A673 (cell line): ENCODE data around the gene PTGES3L. TPM values are rescaled to one million over a fixed set of nuclear protein-coding genes. Genes with fewer than 3 reads are reported as not detected.

Source experiments
- BruUV-seq: library from RNA; stranded (reverse); fragments of 400-500 nt; replicated peaks from 2 replicates; lab custom pipeline; 2021; lab: Mats Ljungman, UMichigan
- CTCF ChIA-PET: fragments of 300-600 bp; sonication (Branson Sonifier 250); formaldehyde crosslinking; loops from one replicate; lab custom pipeline; 2022; ENCODE audit warnings: antibody characterized with exemption; lab: Charles Lee
- POLR2A ChIA-PET: fragments of 300-600 bp; sonication (Branson Sonifier 250); formaldehyde crosslinking; loops from one replicate; lab custom pipeline; 2022; ENCODE audit warnings: antibody characterized with exemption; ENCODE audit not compliant: low non-redundant PET; lab: Charles Lee
- DNase-seq: peaks from one replicate; pipeline ENCODE4 v3.0.0-alpha.2; 2015; ENCODE audit warnings: low spot score
- H3K27ac ChIP-seq: fragments of 200-600 bp; sonication (generic); 2 replicates; pipeline ENCODE4 v1.5.1; 2016; ENCODE audit warnings: mixed run types, low read depth, mild to moderate bottlenecking, mixed read lengths, antibody characterized with exemption, low read length; ENCODE audit not compliant: poor library complexity, severe bottlenecking
- H3K27me3 ChIP-seq: fragments of 200-600 bp; sonication (generic); replicated peaks from 2 replicates; pipeline ENCODE4 v1.6.1; 2017; ENCODE audit warnings: mixed run types, low read depth, mild to moderate bottlenecking, mixed read lengths, antibody characterized with exemption, low read length; ENCODE audit not compliant: insufficient read depth, poor library complexity
- H3K36me3 ChIP-seq: fragments of 200-600 bp; sonication (generic); 2 replicates; pipeline ENCODE4 v1.6.1; 2016; ENCODE audit warnings: mixed run types, mild to moderate bottlenecking, mixed read lengths, antibody characterized with exemption, low read length; ENCODE audit not compliant: insufficient read depth, poor library complexity, severe bottlenecking
- H3K4me1 ChIP-seq: fragments of 200-600 bp; sonication (generic); 2 replicates; pipeline ENCODE4 v1.6.1; 2017; ENCODE audit warnings: mixed run types, mild to moderate bottlenecking, mixed read lengths, antibody characterized with exemption, low read length; ENCODE audit not compliant: insufficient read depth, poor library complexity, severe bottlenecking
- H3K4me3 ChIP-seq: fragments of 200-600 bp; sonication (generic); 2 replicates; pipeline ENCODE4 v1.5.1; 2016; ENCODE audit warnings: low read depth, mixed run types, mild to moderate bottlenecking, mixed read lengths, low read length; ENCODE audit not compliant: poor library complexity, severe bottlenecking
- H3K9me3 ChIP-seq: fragments of 200-600 bp; sonication (generic); 2 replicates; pipeline ENCODE4 v1.6.1; 2016; ENCODE audit warnings: mixed run types, low read depth, mild to moderate bottlenecking, mixed read lengths, antibody characterized with exemption, low read length; ENCODE audit not compliant: poor library complexity, severe bottlenecking
- CTCF ChIP-seq: fragments of 300-800, 200-600 bp; sonication (generic); conservative IDR thresholded peaks from 2 replicates; pipeline ENCODE4 v1.5.1; 2017; ENCODE audit warnings: low read depth, mild to moderate bottlenecking, antibody characterized with exemption, low read length, moderate library complexity, mixed read lengths
- EZH2 ChIP-seq: fragments of 200-600 bp; sonication (generic); IDR thresholded peaks from 2 replicates; pipeline ENCODE4 v1.6.1; 2017; ENCODE audit warnings: borderline replicate concordance, low read depth, mild to moderate bottlenecking, mixed read lengths, antibody characterized with exemption, low read length; ENCODE audit not compliant: poor library complexity, severe bottlenecking
- intact Hi-C: fragments of 100-400 bp; cut with micrococcal nuclease; formaldehyde crosslinking; loops from one replicate; pipeline ENCODE4 v1.10.0; 2022; ENCODE audit not compliant: unreplicated experiment
- total RNA-seq: library from RNA; stranded (reverse); gene quantifications from 2 replicates; pipeline ENCODE4 v1.2.3, GENCODE V29; 2021

The PTGES3L gene
- total RNA-seq, 1 experiment from 2014 or later, result 0.64 TPM

- ChIA-PET POLR2A (no interaction called here), CTCF (no interaction called here)
- no peaks in the 10 kb centered on the region for H3K36me3 ChIP-seq
- no TSS peak for BruUV-seq
- no peaks in the 10 kb centered on the region for H3K4me1 ChIP-seq
- H3K27me3 ChIP-seq, result no peaks in the 10 kb centered on the region
- no peak overlapping the region for H3K4me3 ChIP-seq
- TF ChIP-seq CTCF, result no peak
- no peak for TF ChIP-seq EZH2
- intact Hi-C loops, result no loop called here
- no peak overlapping the region for H3K27ac ChIP-seq
- no peaks in the 10 kb centered on the region for H3K9me3 ChIP-seq
- DNase-seq, result no peak
Measured at GRCh38 chr17:43018932-43019331, 39.1 kb upstream of the PTGES3L start.

DNA sequence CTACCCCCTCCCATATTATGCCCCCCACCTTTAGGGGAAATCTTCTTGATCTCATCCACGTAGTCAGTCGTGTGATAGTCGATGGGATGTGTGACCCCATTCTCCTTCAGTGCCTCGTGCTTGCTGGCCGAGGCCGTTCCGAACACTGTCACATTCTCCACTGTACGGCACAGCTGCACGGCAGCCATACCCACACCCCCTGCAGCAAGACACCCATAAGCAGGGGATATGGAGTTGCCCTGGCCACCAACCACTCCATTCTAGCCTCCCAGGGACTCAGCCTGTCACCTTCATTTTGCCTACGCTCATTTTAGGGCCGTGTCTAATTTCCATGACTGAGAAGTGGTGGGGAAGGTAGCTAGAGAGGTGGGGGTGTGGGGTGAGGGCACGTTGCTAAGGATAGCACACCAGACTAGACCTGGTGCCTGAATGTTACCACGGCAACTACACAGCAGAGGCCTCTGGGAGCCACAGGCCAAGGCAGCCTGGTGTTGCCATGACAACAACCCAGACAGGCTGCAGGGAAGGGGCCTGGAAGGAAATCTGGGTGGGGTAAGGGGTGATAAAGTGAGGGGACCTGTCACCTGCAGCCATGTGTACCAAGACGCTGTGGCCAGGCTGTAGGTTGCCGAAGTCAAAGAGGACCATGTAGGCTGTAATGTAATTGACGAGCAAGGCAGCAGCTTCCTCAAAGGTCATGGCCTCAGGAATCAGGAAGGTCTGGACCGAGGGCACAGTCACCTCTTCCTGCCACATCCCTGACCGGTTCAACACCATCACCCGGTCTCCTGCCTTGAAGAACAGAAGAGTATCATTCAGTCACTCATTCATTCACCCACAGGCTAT is 38.4 kb upstream of the PTGES3L start:
- Histone ChIP-seq H3K27me3 (no peaks in the 10 kb centered on the region), H3K27ac (no peak overlapping the region), H3K36me3 (no peaks in the 10 kb centered on the region), H3K4me1 (no peaks in the 10 kb centered on the region), H3K9me3 (no peaks in the 10 kb centered on the region), H3K4me3 (no peak overlapping the region)
- no peak for DNase-seq
- TF ChIP-seq EZH2 (no peak), CTCF (no peak)
- intact Hi-C loops, result no loop called here
- ChIA-PET CTCF (no interaction called here), POLR2A (no interaction called here)
- no TSS peak for BruUV-seq

DNA sequence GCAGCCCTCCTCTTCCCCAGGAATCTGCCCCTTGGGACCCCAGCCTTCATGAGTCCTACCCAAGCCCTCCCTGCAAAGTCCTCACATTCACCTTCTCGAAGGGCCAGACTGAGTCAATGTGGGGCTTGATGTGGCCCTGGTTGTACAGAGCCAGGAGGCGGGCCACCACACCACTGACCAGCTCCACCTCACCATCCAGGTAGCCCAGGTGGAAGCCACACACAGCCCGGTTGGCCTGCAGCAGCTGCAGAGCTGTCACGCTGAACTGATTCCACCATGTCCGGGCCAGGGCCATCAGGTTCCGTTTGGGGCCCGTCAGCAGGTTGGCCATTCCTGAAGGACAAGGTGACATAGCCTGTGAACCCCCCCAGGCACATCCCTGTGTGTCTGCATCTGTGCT is 36.3 kb upstream of the PTGES3L start:
- Histone ChIP-seq H3K9me3 (no peaks in the 10 kb centered on the region), H3K36me3 (no peaks in the 10 kb centered on the region), H3K4me3 (no peak overlapping the region), H3K27ac (no peak overlapping the region), H3K4me1 (no peaks in the 10 kb centered on the region), H3K27me3 (no peaks in the 10 kb centered on the region)
- TF ChIP-seq CTCF (no peak), EZH2 (no peak)
- no TSS peak for BruUV-seq
- ChIA-PET POLR2A (no interaction called here), CTCF (no interaction called here)
- DNase-seq, result no peak
- intact Hi-C loops, result no loop called here
